Endodermal cell (in vitro differentiated cells): ENCODE measurements around the gene MAP3K5. TPM values are rescaled to one million over a fixed set of nuclear protein-coding genes. Genes with fewer than 3 reads are reported as not detected.
A peak's percentile ranks its signal among the peaks of the same experiment; 100 is the strongest.

Experiments
- DNase-seq: peaks from one replicate; pipeline ENCODE4 v3.0.0-alpha.2; 2017
- H3K27ac ChIP-seq: 2 replicates; pipeline ENCODE4 v1.5.1; 2013; ENCODE audit warnings: mild to moderate bottlenecking, low read depth, low read length, moderate library complexity
- H3K27me3 ChIP-seq: 2 replicates; pipeline ENCODE4 v1.6.1; 2013; ENCODE audit warnings: mild to moderate bottlenecking, low read length, moderate library complexity; ENCODE audit not compliant: insufficient read depth, control insufficient read depth, poor library complexity, severe bottlenecking
- H3K36me3 ChIP-seq: 2 replicates; pipeline ENCODE4 v1.7.0; 2013; ENCODE audit warnings: mild to moderate bottlenecking, low read length, moderate library complexity; ENCODE audit not compliant: control insufficient read depth, insufficient read depth
- H3K4me1 ChIP-seq: one replicate; pipeline ENCODE4 v1.7.0; 2013; ENCODE audit warnings: low read length; ENCODE audit not compliant: control insufficient read depth, insufficient read depth
- H3K4me3 ChIP-seq: 2 replicates; pipeline ENCODE4 v1.5.1; 2013; ENCODE audit warnings: mild to moderate bottlenecking, low read length, moderate library complexity
- H3K9ac ChIP-seq: 2 replicates; pipeline ENCODE4 v1.6.1; 2013; ENCODE audit warnings: mild to moderate bottlenecking, low read length, moderate library complexity; ENCODE audit not compliant: poor library complexity, severe bottlenecking; ENCODE audit errors: extremely low read depth
- H3K9me3 ChIP-seq: 2 replicates; pipeline ENCODE4 v1.6.1; 2013; ENCODE audit warnings: mild to moderate bottlenecking, low read length, moderate library complexity; ENCODE audit not compliant: control insufficient read depth
- H3K27ac Mint-ChIP-seq: 2 replicates; pipeline ENCODE4 v1.8.0; 2020; ENCODE audit warnings: mixed read lengths
- H3K27me3 Mint-ChIP-seq: 2 replicates; pipeline ENCODE4 v1.8.0; 2021; ENCODE audit warnings: mild to moderate bottlenecking, mixed read lengths; ENCODE audit not compliant: insufficient read depth
- H3K36me3 Mint-ChIP-seq: 2 replicates; pipeline ENCODE4 v1.8.0; 2020; ENCODE audit warnings: low read depth, mixed read lengths
- H3K4me1 Mint-ChIP-seq: 2 replicates; pipeline ENCODE4 v1.8.0; 2020; ENCODE audit warnings: mixed read lengths
- H3K4me3 Mint-ChIP-seq: 2 replicates; pipeline ENCODE4 v1.8.0; 2020; ENCODE audit warnings: mild to moderate bottlenecking, moderate library complexity, mixed read lengths
- H3K9me3 Mint-ChIP-seq: 2 replicates; pipeline ENCODE4 v1.8.0; 2020; ENCODE audit warnings: mild to moderate bottlenecking, mixed read lengths
- WGBS, 2 experiments: methylation state at CpG; one replicate each; pipeline versions ENCODE4 v1.1.5 to v1.1.7; 2013; ENCODE audit warnings: missing lambda C conversion rate in 2 of 2, mixed read lengths in 1 of 2; ENCODE audit not compliant: insufficient coverage in 1 of 2, insufficient read length in 1 of 2; 5-methylcytosine and 5-hydroxymethylcytosine counted together
- total RNA-seq, 2 donors: library from RNA; stranded (reverse); fragmentation: NEBNext Ultra II Directional in 1 of 2; extraction: Animal tissue kit (Norgen Biotek cat#: 25700) in 1 of 2; gene quantifications; 2 replicates in 1 of 2; 3 replicates in 1 of 2; pipeline ENCODE4 v1.2.1, GENCODE V29; 2021
- TF ChIP-seq, protein P1 (sequence below): fragments of 200-600 bp; sonication (generic); conservative IDR thresholded peaks from 2 replicates; pipeline ENCODE4 v1.5.0; 2021; ENCODE audit warnings: antibody characterized with exemption, mild to moderate bottlenecking

The MAP3K5 gene
- total RNA-seq, 2 donors from 2014 or later, result 1.6 to 3.4 TPM

DNA sequence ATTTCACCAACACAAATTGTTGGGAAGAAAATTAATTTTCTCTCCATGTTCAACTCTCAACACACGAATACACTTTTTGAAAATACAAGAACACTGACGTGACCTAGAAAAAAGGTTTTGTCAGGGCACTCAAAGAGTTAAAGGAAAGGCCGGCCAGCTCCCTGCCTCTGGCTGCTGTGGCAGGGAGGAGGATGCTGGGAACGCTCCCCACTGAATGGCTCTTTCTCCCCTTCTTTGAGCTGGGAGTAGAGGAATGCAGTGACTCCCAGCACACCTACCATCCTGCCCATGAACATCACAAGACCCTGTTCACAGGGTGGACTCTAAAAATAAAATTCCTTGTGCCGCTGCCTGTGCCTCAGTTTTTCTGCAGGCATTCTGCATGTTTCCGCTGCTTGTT lies 47.0 kb downstream of the MAP3K5 start:
- DNase-seq, result no peak
- Histone ChIP-seq H3K27ac (no peak overlapping the region), H3K36me3 (no peaks in the 10 kb centered on the region), H3K9me3 (no peaks in the 10 kb centered on the region), H3K9ac (no peak overlapping the region), H3K4me3 (no peak overlapping the region), H3K27me3 (no peaks in the 10 kb centered on the region), H3K4me1 (peaks cover under 1% of the 10 kb centered on the region)
- H3K4me3 Mint-ChIP-seq, result no peak overlapping the region
- no peaks in the 10 kb centered on the region for H3K27me3 Mint-ChIP-seq
- H3K36me3 Mint-ChIP-seq, result no peaks in the 10 kb centered on the region
- 56 to 75% methylated on average over 3 to 6 of the region's 6 CpGs for WGBS, 2 experiments
- TF ChIP-seq, protein P1, sequence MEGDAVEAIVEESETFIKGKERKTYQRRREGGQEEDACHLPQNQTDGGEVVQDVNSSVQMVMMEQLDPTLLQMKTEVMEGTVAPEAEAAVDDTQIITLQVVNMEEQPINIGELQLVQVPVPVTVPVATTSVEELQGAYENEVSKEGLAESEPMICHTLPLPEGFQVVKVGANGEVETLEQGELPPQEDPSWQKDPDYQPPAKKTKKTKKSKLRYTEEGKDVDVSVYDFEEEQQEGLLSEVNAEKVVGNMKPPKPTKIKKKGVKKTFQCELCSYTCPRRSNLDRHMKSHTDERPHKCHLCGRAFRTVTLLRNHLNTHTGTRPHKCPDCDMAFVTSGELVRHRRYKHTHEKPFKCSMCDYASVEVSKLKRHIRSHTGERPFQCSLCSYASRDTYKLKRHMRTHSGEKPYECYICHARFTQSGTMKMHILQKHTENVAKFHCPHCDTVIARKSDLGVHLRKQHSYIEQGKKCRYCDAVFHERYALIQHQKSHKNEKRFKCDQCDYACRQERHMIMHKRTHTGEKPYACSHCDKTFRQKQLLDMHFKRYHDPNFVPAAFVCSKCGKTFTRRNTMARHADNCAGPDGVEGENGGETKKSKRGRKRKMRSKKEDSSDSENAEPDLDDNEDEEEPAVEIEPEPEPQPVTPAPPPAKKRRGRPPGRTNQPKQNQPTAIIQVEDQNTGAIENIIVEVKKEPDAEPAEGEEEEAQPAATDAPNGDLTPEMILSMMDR, result no peak
- no peak overlapping the region for H3K27ac Mint-ChIP-seq
- peaks cover 10% of the 10 kb centered on the region for H3K4me1 Mint-ChIP-seq
- H3K9me3 Mint-ChIP-seq, result no peaks in the 10 kb centered on the region

DNA sequence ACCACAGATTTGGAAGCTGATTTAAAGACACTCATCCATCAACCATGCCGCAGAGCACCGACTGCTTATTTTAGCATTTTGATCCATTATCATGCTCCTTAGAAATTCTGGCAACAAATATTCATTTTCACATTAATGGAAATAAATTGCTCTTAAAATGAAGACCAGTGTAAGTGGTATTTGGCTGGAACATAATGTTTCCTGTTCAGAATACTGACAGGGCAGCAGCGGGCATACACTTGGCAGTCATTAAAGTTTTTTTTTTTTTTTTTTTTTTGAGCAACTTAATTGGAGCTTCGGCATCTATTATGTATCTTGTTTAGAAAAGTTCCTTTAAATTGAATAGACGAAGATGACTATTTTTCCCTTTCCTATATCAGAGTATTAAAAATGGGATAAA lies 47.4 kb downstream of the MAP3K5 start:
- Mint-ChIP-seq H3K27me3 (no peaks in the 10 kb centered on the region), H3K9me3 (no peaks in the 10 kb centered on the region), H3K4me1 (peaks cover 12% of the 10 kb centered on the region), H3K4me3 (no peak overlapping the region), H3K36me3 (no peaks in the 10 kb centered on the region), H3K27ac (no peak overlapping the region)
- DNase-seq, result peak; percentile 3
- H3K4me1 ChIP-seq, result peaks cover 4% of the 10 kb centered on the region
- H3K9ac ChIP-seq, result no peak overlapping the region
- WGBS, 2 experiments, result 92 to 100% methylated on average over 1 to 3 of the region's 5 CpGs
- H3K9me3 ChIP-seq, result no peaks in the 10 kb centered on the region
- H3K4me3 ChIP-seq, result no peak overlapping the region
- TF ChIP-seq, protein P1, result no peak
- H3K36me3 ChIP-seq, result no peaks in the 10 kb centered on the region
- no peaks in the 10 kb centered on the region for H3K27me3 ChIP-seq
- H3K27ac ChIP-seq, result no peak overlapping the region

DNA sequence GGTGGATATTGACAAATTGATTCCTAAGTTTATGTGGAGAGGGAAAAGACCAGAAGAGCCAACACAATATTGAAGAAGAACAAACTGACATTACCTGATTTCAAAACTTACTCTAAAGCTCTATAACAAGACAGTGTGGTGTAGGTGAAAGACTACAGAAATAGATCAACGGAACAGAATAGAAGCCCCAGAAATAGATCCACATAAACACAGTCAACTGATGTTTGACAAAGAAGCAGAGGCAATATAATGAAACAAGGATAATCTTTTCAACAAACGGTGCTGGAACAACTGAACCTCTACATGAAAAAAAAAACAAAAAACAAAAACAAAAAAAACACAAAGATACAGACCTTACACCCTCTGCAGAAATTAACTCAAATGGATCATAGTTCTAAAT lies 50.2 kb downstream of the MAP3K5 start:
- Histone ChIP-seq H3K4me1 (peaks cover 6% of the 10 kb centered on the region), H3K4me3 (no peak overlapping the region), H3K27ac (no peak overlapping the region), H3K27me3 (no peaks in the 10 kb centered on the region), H3K36me3 (no peaks in the 10 kb centered on the region), H3K9ac (no peak overlapping the region), H3K9me3 (no peaks in the 10 kb centered on the region)
- Mint-ChIP-seq H3K27me3 (no peaks in the 10 kb centered on the region), H3K36me3 (no peaks in the 10 kb centered on the region), H3K4me1 (peaks cover 40% of the 10 kb centered on the region), H3K27ac (no peak overlapping the region), H3K4me3 (no peak overlapping the region), H3K9me3 (no peaks in the 10 kb centered on the region)
- no peak for DNase-seq
- 88% methylated on average over 2 of the region's 2 CpGs; no CpG with 5 or more reads in 1 of the 2 experiments for WGBS, 2 experiments
- TF ChIP-seq, protein P1, result no peak
